Measurements from ENCODE around the gene ELP4. TPM values are rescaled to one million over a fixed set of nuclear protein-coding genes. Genes with fewer than 3 reads are reported as not detected.
A peak's percentile ranks its signal among the peaks of the same experiment; 100 is the strongest.

Gene ELP4
- total and polyA plus RNA-seq, 11 donors = 8.5 to 20.7 (median 14.1) TPM

- peak overlapping the region in 10 of 12 donors; percentile 5 to 43 (median 20) for H3K4me3 ChIP-seq
- H3K27me3 ChIP-seq = peaks cover 87 to 100% (median 99%) of the 10 kb centered on the region in 9 donors
- TF ChIP-seq POLR2A (IDR thresholded peaks at IDR 0.05) = no peak
- TF ChIP-seq, protein P1, sequence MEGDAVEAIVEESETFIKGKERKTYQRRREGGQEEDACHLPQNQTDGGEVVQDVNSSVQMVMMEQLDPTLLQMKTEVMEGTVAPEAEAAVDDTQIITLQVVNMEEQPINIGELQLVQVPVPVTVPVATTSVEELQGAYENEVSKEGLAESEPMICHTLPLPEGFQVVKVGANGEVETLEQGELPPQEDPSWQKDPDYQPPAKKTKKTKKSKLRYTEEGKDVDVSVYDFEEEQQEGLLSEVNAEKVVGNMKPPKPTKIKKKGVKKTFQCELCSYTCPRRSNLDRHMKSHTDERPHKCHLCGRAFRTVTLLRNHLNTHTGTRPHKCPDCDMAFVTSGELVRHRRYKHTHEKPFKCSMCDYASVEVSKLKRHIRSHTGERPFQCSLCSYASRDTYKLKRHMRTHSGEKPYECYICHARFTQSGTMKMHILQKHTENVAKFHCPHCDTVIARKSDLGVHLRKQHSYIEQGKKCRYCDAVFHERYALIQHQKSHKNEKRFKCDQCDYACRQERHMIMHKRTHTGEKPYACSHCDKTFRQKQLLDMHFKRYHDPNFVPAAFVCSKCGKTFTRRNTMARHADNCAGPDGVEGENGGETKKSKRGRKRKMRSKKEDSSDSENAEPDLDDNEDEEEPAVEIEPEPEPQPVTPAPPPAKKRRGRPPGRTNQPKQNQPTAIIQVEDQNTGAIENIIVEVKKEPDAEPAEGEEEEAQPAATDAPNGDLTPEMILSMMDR (IDR thresholded peaks at IDR 0.05) = no peak
- H3K36me3 ChIP-seq = no peaks in the 10 kb centered on the region
- WGBS, 4 donors = 3 to 4% (median 3%) methylated on average over 26 to 58 of the region's 58 CpGs
- ATAC-seq = peak in 2 of 4 donors; percentile 27 to 29
- H3K4me1 ChIP-seq = peaks cover 0 to 70% (median 41%) of the 10 kb centered on the region in 12 donors
- DNase-seq = no peak
- H3K9me3 ChIP-seq = no peaks in the 10 kb centered on the region
- no peak overlapping the region for H3K27ac ChIP-seq
- intact Hi-C loops (cut with DNase I) = loop anchor here in 1 of 10 donors (10.0 kb wide), 1 partner anchor 57 kb away; no protein-coding TSS in a partner anchor
These were observed 308.3 kb downstream of the ELP4 start for GRCh38 chr11:31817621-31818424.

GRCh38 chr11:31818425-31818755, 308.8 kb downstream of the ELP4 start:
- TF ChIP-seq POLR2A (IDR thresholded peaks at IDR 0.05) = no peak
- TF ChIP-seq, protein P1 (IDR thresholded peaks at IDR 0.05) = no peak
- H3K4me3 ChIP-seq = no peak overlapping the region
- peaks cover 90 to 100% (median 99%) of the 10 kb centered on the region in 9 donors for H3K27me3 ChIP-seq
- H3K27ac ChIP-seq = no peak overlapping the region
- no peaks in the 10 kb centered on the region for H3K36me3 ChIP-seq
- H3K4me1 ChIP-seq = peaks cover 0 to 64% (median 38%) of the 10 kb centered on the region in 12 donors
- DNase-seq = no peak
- no peak for ATAC-seq
- intact Hi-C loops (cut with DNase I) = loop anchor here in 1 of 10 donors (10.0 kb wide), 1 partner anchor 56 kb away; no protein-coding TSS in a partner anchor
- H3K9me3 ChIP-seq = no peaks in the 10 kb centered on the region
- 5 to 22% (median 13%) methylated on average over 5 to 9 of the region's 9 CpGs for WGBS, 4 donors

- Histone ChIP-seq H3K27me3 (peaks cover 89 to 100% (median 99%) of the 10 kb centered on the region in 9 donors), H3K27ac (no peak overlapping the region), H3K4me3 (no peak overlapping the region), H3K4me1 (peaks cover 0 to 59% (median 35%) of the 10 kb centered on the region in 12 donors), H3K36me3 (no peaks in the 10 kb centered on the region), H3K9me3 (no peaks in the 10 kb centered on the region)
- TF ChIP-seq POLR2A (IDR thresholded peaks at IDR 0.05) = no peak
- TF ChIP-seq, protein P1 (IDR thresholded peaks at IDR 0.05) = no peak
- intact Hi-C loops (cut with DNase I) = loop anchor here in 1 of 10 donors (10.0 kb wide), 1 partner anchor 56 kb away; no protein-coding TSS in a partner anchor
- 7 to 20% (median 10%) methylated on average over 12 to 26 of the region's 26 CpGs for WGBS, 4 donors
- no peak for DNase-seq
- no peak for ATAC-seq
These were observed 309.3 kb downstream of the ELP4 start for GRCh38 chr11:31818874-31819331.
